Measurements from ENCODE around the gene MAST2. TPM values are rescaled to one million over a fixed set of nuclear protein-coding genes. Genes with fewer than 3 reads are reported as not detected.
"Not testable (repeated sequence)": the region's sequence is repeated elsewhere in the genome, so short reads cannot be mapped to it uniquely, and the experiment has no call there.

MAST2 gene
- total RNA-seq, 4 donors from 2014 or later = 44.9 to 78.3 (median 68.5) TPM

GRCh38 chr1:45868861-45869260, 65.4 kb downstream of the MAST2 start:
- no peaks in the 10 kb centered on the region for H3K9me3 ChIP-seq
- no peaks in the 10 kb centered on the region for H3K36me3 ChIP-seq
- peaks cover 4 to 18% (median 15%) of the 10 kb centered on the region in 4 donors for H3K4me1 ChIP-seq
- intact Hi-C loops (cut with DNase I) = loop anchor here (10.0 kb wide), 1 partner anchor 114 kb away; the partner anchor contains the start of gene IPP
- TF ChIP-seq CTCF (IDR thresholded peaks at IDR 0.05) (no peak), POLR2A (IDR thresholded peaks at IDR 0.05; ENCODE audit: low read depth) (no peak), EP300 (IDR thresholded peaks at IDR 0.05) (no peak), POLR2AphosphoS5 (IDR thresholded peaks at IDR 0.05) (no peak)
- H3K27ac ChIP-seq (replicated peaks in 1 of 4) = no peak overlapping the region
- no peak overlapping the region for H3K4me3 ChIP-seq
- DNase-seq (ENCODE audit: extremely low spot score) = no peak
- no peaks in the 10 kb centered on the region for H3K27me3 ChIP-seq

DNA sequence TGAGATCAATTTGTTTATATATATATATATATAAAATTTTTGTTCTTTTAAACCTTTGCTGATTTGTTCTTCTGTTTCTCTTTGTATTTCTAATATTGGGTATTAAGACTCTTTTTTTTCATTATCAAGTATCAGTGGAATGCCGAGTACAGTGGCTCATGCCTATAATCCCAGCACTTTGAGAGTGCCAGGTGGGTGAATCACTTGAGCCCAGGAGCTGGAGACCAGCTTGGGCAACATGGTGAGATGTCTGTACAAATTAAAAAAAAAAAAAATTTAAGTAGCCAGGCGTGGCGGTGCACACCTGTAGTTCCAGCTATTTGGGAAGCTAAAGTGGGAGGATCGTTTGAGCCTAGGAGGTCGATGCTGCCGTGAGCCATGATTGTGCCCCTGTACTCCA, 67.1 kb downstream of the MAST2 start:
- H3K36me3 ChIP-seq = no peaks in the 10 kb centered on the region
- no peaks in the 10 kb centered on the region for H3K27me3 ChIP-seq
- DNase-seq (ENCODE audit: extremely low spot score) = no peak
- WGBS = 99% methylated on average over 6 of the region's 6 CpGs
- H3K9me3 ChIP-seq = no peaks in the 10 kb centered on the region
- H3K27ac ChIP-seq (replicated peaks in 1 of 4) = no peak overlapping the region
- intact Hi-C loops (cut with DNase I) = loop anchor here (10.0 kb wide), 2 partner anchors 66 to 314 kb away; partner anchors contain the start of gene MAST2
- H3K4me1 ChIP-seq = peaks cover 0 to 4% (median 2%) of the 10 kb centered on the region in 4 donors
- TF ChIP-seq POLR2A (IDR thresholded peaks at IDR 0.05; ENCODE audit: low read depth) = no peak
- no peak for TF ChIP-seq EP300 (IDR thresholded peaks at IDR 0.05)
- no peak for TF ChIP-seq POLR2AphosphoS5 (IDR thresholded peaks at IDR 0.05)
- TF ChIP-seq CTCF (IDR thresholded peaks at IDR 0.05) = no peak
- no peak overlapping the region for H3K4me3 ChIP-seq

DNA sequence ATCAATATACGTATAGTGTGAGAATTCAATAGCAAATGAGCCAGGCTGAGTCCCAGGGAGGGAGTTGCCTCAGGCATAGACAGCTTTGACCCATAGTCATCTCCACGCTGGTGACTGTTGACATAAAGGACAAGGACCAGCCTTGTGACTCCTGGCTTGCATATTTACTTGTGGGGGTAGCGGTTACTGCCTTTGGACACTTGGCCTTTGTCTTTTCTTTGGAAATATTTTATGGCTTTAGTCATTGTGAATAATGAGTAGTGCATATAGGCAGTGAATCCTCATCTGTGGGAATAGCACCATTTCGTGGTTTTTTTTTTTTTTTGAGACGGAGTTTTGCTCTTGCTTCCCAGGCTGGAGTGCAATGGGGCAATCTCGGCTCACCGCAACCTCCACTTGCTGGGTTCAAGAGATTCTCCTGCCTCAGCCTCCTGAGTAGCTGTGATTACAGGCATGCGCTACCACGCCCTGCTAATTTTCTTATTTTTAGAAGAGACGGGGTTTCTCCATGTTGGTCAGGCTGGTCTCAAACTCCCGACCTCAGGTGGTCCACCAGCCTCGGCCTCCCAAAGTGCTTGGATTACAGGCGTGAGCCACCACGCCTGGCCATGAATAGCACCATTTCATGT, 68.9 kb downstream of the MAST2 start:
- H3K4me1 ChIP-seq; H3K27ac ChIP-seq (replicated peaks in 1 of 4); H3K27me3 ChIP-seq; DNase-seq (ENCODE audit: extremely low spot score); H3K4me3 ChIP-seq; H3K36me3 ChIP-seq; H3K9me3 ChIP-seq: not testable (repeated sequence)
- intact Hi-C loops (cut with DNase I) = loop anchor here (10.0 kb wide), 2 partner anchors 67 to 313 kb away; partner anchors contain the start of gene MAST2
- WGBS = 91% methylated on average over 14 of the region's 14 CpGs

- intact Hi-C loops (cut with DNase I) = loop anchor here (10.0 kb wide), 2 partner anchors 71 to 309 kb away; partner anchors contain the start of gene MAST2
- Histone ChIP-seq H3K4me3 (no peak overlapping the region), H3K36me3 (no peaks in the 10 kb centered on the region), H3K4me1 (peaks cover 0 to 1% (median 0%) of the 10 kb centered on the region in 4 donors), H3K27me3 (no peaks in the 10 kb centered on the region), H3K9me3 (no peaks in the 10 kb centered on the region), H3K27ac (replicated peaks in 1 of 4) (no peak overlapping the region)
- DNase-seq (ENCODE audit: extremely low spot score) = no peak
- 63% methylated on average over 2 of the region's 2 CpGs for WGBS
- TF ChIP-seq CTCF (IDR thresholded peaks at IDR 0.05) (no peak), EP300 (IDR thresholded peaks at IDR 0.05) (no peak), POLR2AphosphoS5 (IDR thresholded peaks at IDR 0.05) (no peak), POLR2A (IDR thresholded peaks at IDR 0.05; ENCODE audit: low read depth) (no peak)
Measured at GRCh38 chr1:45876000-45876617, 72.7 kb downstream of the MAST2 start.

DNA sequence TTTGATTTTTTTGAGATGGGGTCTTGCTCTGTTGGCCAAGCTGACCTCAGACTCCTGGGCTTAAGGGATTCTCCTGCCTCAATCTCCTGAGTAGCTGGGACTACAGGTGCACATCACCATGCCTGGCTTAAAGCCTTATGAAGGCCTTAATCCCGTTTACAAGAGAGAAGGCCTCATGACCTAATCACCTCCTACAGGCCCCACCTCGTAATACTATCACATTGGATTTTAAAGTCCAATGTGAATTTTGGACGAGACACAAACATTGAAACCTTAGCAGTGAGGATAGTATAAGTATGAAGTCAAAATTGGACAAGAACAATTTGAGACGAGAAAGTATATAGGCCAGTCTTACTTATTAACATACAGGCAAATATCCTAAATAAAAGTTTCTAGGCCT, 73.9 kb downstream of the MAST2 start:
- H3K4me3 ChIP-seq = no peak overlapping the region
- H3K9me3 ChIP-seq = no peaks in the 10 kb centered on the region
- peaks cover 0 to 6% (median 2%) of the 10 kb centered on the region in 4 donors for H3K4me1 ChIP-seq
- no peak for TF ChIP-seq POLR2AphosphoS5 (IDR thresholded peaks at IDR 0.05)
- TF ChIP-seq CTCF (IDR thresholded peaks at IDR 0.05) = no peak
- TF ChIP-seq POLR2A (IDR thresholded peaks at IDR 0.05; ENCODE audit: low read depth) = no peak
- TF ChIP-seq EP300 (IDR thresholded peaks at IDR 0.05) = no peak
- no peak overlapping the region for H3K27ac ChIP-seq (replicated peaks in 1 of 4)
- 88% methylated on average over 4 of the region's 4 CpGs for WGBS
- no peaks in the 10 kb centered on the region for H3K36me3 ChIP-seq
- no peaks in the 10 kb centered on the region for H3K27me3 ChIP-seq
- no peak for DNase-seq (ENCODE audit: extremely low spot score)
- intact Hi-C loops (cut with DNase I) = loop anchor here (10.0 kb wide), 2 partner anchors 72 to 308 kb away; partner anchors contain the start of gene MAST2

Data from esophagus muscularis mucosa (tissue), 4 donors.